Activated CD4-positive, alpha-beta T cell treated with anti-CD3 and anti-CD28 coated beads, Interleukin-2, amount 50 U/mL, for 16 hours (primary cell): Measurements from ENCODE around the gene DGCR8.

ENCODE experiments used
- DNase-seq: peaks from one replicate; pipeline ENCODE4 v3.0.0-alpha.2; 2020

Gene DGCR8

GRCh38 chr22:20140521-20140964 is 60.5 kb downstream of the DGCR8 start:
- DNase-seq: no peak

DNA sequence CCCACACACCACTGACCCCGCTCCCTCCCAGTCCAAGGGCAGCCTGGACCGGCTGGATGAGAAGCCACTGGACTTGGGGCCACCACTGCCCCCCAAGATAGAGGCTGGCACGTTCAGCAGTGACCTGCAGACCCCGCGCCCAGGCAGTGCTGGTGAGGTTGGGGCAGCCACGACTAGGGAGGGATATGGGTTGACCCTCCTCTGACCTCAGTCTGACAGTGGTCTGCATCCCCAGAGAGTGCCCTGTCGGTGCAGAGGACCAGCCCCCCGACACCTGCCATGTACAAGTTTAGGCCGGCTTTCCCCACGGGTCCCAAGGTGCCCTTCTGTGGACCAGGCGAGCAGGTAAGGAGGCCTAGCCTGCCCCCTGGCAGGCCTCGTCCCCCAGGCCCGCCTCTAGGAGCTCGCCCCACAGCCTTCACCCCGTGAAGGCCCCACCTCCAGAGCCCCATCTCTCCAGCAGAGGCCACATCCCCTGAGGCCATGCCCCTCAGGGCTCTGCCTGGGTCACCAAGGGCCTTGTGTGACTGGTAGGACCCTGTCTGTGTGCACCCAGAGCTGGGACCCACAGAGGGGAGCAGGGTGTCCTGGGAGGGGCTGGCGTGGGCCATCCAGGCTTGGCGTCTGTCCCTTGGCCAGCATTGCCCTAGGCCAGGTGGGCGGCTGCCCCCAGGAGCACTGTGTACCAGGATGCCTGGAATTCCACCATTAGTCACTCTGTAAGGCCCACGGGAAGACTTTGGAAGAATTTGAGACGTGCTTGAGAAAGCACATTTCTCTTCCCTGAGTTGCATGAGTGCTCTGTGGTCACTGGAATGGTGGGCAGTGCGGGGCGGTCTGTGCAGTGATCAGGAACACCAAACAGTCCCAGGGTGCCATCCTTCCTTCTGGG is 61.4 kb downstream of the DGCR8 start:
- no peak for DNase-seq

- no peak for DNase-seq
Measured at GRCh38 chr22:20142711-20143621, 62.9 kb downstream of the DGCR8 start.

DNA sequence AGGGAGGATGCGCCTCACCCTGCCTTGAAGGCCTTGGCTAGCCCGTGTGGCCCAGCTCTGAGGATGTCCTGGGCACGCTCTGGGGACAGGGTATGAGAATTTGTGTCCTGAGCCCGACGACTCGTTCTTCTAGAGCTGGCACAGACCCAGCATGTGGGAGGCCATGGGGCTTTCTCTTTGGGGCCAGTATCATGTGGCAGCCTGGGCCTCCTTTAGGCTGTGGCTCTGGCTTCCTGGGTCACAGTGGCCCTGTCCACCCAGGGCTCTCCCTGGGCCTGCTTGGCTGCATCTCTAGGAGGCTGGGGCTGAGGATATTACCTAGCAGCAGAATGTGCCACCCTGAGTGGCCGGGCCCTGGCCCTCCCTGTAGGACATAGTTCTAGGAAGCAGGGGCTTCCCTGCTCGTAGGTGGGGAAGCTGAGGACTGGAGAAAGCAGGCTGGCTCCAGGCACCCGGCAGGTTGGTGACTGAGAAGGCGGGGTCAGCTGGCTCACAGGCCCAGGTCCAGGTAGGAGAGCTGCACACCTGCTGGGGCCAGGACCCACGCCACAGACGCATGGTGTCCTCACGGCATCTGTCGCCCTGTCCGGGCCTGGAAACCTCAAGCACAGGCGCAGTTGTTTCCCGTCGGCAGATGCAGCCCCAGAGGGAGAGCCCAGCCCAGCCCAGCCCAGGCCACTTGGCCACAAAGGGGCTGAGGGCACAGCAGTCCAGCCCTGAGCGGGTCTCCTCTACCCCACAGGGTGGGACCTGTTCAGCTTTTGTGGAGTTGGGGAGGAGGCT is 64.0 kb downstream of the DGCR8 start:
- DNase-seq: no peak

DNA sequence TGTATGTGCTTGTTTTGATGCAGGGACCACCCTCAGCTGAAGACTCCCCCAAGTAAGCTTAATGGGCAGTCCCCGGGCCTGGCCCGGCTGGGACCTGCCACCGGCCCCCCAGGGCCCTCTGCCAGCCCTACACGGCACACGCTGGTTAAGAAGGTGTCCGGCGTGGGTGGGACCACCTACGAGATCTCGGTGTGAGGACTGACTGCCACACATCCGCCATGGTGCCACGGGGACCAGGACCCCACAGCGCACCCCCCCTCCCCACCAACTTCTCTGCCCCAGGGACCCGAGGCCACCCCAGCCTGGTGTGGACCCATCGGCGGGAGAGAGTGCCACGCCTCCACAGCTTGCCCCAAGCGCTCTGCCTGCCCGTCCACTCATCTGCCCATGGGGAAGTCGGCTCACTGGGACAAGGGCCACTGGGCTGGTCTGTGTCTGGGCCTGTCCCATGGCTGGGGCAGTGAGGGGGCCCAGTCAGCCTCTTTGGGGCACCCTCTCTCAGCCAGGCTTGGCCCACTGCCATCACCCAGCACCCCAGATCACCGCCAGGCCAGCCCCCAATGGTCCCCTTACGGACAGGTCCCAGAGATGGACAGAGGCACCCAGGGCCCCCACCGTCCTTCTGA is 65.3 kb downstream of the DGCR8 start:
- no peak for DNase-seq

DNA sequence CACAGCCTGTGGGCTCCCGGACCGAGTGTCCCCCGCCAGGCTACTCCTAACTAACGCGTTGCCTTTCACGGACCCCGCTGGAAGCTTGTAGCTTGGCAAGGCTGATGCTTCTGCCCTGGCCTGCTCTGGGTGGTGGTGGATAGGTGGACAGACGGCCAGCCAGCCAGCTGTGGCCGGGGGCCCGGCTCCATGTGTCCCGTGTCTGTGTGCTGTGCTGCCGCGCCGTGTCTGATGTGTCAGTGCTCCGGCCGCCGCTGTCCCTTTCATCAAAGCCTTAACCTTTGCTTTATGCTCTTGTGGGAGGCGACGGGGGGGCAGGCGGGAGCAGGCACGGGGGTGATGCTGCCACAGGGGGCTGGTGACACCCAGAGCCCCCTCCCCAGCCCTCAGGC is 65.8 kb downstream of the DGCR8 start:
- no peak for DNase-seq

DNA sequence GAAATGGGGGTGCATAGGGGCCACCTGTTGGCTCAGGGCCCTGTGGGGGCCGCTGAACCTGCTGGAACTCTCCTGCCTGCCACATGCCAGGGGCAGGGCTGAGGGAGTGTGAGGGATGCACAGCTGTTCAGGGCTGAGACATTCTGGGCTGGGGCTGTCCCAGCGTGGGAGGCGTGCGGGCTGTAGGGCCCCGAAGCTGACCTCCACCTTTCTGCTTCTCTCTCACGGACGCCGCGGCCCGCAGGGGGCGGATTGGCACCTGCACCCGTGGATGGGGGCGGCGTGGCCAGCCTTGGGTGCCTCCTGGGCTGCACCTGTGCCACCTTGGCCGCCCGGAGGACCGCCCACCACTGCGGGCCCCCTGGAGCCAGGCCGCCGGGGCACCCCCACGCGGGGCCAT is 66.7 kb downstream of the DGCR8 start:
- DNase-seq: no peak

DNA sequence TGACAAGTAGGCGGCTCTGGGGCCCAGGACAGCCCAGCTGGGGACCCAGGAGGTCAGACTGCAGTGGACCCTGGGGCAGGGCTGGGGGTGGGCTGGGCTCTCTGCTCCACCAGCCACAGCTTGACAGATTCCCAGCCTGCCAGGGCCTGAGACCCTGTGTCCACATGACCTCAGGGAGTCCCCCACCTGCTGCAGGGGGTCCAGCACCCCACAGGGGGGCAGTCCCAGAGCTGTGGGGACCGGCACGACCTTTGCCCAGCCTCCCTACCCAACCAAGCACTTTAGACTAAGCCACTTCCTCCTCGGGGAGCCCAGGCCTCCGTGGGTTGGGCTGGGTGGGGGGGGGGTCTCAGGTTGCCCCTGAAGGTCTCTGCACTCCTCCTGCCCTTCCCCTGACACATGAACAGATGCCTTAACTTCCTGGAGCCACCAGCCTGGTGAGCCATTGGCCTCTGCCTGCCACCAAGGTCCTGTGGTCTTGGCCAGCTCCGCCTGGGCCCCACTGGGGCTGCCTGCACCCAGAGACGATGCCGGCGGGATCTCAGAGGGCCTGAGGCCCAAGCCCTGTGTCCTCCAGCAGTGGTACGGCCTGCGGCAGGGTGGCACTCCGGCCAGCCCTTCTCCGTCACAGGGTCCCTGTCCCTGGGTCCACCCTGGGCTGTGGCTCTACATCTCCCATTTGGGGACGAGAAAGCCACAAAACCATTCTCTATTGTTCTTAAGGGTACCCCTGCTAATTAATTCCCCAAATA is 67.4 kb downstream of the DGCR8 start:
- no peak for DNase-seq

- no peak for DNase-seq
Measured at GRCh38 chr22:20148414-20148813, 68.4 kb downstream of the DGCR8 start.

GRCh38 chr22:20149257-20150250 is 69.5 kb downstream of the DGCR8 start:
- no peak for DNase-seq

DNA sequence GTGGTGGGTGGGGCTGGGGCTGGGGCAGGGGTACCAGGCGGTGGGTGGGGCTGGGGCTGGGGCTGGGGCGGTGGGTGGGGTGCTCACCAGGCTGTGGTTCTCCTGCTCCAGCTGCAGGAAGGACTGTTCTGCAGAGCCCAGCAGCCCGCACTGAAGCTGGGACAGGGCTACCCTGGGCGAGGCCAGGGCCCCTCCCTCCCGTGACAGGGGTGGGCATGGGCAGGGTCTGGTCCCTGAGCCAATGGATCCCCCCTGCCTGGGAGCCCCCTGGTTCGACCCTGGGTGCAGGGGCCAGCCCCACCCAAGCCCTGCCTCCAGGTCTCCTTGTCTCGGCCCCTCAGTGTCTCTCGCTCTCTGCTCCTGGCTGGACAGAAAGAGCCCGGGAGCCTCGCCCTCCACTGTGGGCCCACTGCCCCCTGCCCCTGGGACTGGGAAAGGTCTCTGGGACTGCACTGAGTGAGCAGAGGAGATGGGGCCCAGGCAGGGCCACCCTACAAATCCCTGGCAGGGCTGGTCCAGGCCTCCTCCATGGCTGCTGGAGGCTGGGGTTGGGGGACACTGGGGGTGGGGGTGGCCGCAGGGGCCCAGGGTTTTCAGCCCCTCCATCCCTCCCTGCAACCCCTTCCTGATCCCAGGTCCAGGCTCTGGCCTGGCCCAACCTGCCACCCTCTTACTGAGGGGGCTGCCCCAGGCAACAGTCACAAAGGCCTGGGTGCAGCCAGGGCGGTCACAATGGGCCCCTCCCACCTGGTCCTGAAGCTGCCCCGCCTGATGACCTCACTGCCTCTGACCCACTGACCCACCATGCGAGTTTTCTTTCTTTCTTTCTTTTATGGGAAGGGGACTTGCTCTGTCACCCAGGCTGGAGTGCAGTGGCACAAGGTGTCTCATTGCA is 70.6 kb downstream of the DGCR8 start, which contains the start of gene CCDC188:
CCDC188 (minus strand) TSS at position 675 of the 895 bp plus-strand sequence; CDS start at position 606, 69 bp downstream.
- DNase-seq: no peak

GRCh38 chr22:20151276-20151588 is 71.2 kb downstream of the DGCR8 start:
- DNase-seq: no peak

DNA sequence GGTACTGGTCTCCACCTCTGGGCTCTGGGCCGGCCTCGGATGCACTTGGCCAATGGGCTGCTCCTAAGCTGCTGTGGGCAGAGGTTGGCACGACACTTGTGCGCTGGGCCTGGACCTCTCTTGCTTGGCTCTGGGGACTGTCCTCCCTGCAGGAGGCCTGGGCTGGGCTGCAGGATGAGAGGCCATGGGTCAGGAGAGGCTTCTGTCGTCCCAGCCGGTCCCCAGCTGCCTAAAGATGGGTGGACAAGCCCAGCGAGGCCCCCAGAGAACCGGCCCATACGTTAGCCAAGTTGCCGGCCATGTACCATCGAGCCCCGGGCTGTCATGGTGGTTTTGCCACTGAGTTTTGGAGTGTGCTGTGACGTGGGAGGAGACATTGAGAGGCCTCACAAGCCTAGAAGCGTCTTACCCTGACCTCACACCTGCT is 72.4 kb downstream of the DGCR8 start:
- DNase-seq: no peak

DNA sequence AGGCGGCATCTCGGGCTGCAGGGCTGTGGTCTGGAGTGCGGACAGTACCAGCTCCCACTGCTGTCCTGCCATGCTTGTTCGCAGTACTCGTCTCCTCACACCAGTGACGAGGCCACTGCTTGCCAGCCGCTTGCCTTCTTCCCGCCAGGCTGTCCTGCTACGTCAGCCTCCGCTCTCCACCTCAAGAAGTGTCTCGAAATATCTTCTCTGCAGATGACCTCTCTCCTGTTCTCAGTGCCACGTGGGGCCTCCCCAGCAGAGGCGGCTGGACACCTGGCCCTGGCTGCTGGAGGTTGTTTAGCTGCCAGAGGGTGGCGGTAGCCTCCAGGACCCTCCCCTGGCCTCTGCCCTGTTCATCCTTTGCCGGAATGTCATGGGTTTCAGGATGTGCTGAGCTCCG is 73.9 kb downstream of the DGCR8 start:
- DNase-seq: no peak

DNA sequence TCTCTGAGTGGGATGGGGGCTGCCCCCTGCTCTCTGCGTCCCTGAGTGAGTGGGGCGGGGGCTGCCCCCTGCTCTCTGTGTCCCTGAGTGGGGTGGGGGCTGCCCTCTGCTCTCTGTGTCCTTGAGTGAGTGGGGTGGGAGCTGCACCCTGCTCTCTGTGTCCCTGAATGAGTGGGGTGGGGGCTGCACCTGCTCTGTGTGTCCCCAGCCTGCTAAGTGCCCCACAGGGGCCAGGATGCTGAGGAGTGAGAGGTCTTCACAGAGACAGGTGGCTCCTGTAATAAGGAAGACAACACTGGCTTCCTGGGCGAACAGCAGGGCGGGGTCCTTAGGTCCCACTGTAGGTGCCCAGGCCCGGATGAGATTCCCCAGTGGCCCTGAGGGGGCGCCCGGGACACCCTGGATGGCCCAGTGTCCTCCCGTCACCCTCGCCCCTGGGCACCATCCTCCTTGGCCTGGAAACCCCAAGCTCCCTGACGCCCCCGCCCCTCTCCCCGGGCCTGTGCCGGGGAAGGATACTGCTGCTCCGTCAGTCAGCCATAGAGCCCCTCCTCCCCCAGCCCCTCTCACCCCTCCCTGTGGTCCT is 74.7 kb downstream of the DGCR8 start:
- DNase-seq: no peak

- no peak for DNase-seq
Measured at GRCh38 chr22:20155330-20156041, 75.4 kb downstream of the DGCR8 start.

GRCh38 chr22:20156042-20156389 is 76.0 kb downstream of the DGCR8 start:
- no peak for DNase-seq
